T47D (cell line): ENCODE results near the gene DGKA.
"Not testable (repeated sequence)": the region's sequence is repeated elsewhere in the genome, so short reads cannot be mapped to it uniquely, and the experiment has no call there.

Source experiments
- DNase-seq, 2 experiments: peaks; one replicate each; pipeline versions ENCODE4 v3.0.0 to v3.0.0-alpha.2; 2011 to 2012; ENCODE audit warnings: low read depth in 1 of 2, low spot score in 1 of 2
- JUND ChIP-seq: IDR thresholded peaks from 2 replicates; pipeline ENCODE4 v1.6.1; 2012; ENCODE audit warnings: low read depth
- in situ Hi-C: cut with HindIII; loops from 2 replicates; pipeline ENCODE4 v1.10.0; 2016; ENCODE audit warnings: low sequenced_read_pairs, low pct_unique_long_range_greater_than_20kb

Gene DGKA

GRCh38 chr12:56001487-56002100 is 70.6 kb downstream of the DGKA start:
- TF ChIP-seq JUND = no peak
- DNase-seq = no peak
- in situ Hi-C loops = no loop called here

DNA sequence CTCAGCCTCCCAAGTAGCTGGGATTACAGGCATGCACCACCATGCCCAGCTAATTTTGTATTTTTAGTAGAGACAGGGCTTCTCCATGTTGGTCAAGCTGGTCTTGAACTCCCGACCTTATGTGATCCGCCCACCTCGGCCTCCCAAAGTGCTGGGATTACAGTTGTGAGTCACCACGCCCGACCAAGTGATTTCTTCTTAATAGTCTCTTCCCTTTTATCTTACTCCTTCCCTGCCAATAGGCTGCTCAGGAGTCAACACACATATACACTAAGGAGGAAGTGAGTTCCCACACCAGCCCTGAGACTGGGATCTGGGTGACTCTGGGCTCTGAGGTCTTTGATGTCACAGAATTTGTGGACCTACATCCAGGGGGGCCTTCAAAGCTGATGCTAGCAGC is 72.4 kb downstream of the DGKA start:
- in situ Hi-C loops = not testable (repeated sequence)

More for the DNA sequence above, 72.4 kb downstream of the DGKA start:
- DNase-seq = not testable (repeated sequence)
